ENCODE results near the gene ROBO1. TPM values are rescaled to one million over a fixed set of nuclear protein-coding genes. Genes with fewer than 3 reads are reported as not detected.

ROBO1 gene
- total RNA-seq, 1 donor from 2014 or later = 27.1 TPM

DNA sequence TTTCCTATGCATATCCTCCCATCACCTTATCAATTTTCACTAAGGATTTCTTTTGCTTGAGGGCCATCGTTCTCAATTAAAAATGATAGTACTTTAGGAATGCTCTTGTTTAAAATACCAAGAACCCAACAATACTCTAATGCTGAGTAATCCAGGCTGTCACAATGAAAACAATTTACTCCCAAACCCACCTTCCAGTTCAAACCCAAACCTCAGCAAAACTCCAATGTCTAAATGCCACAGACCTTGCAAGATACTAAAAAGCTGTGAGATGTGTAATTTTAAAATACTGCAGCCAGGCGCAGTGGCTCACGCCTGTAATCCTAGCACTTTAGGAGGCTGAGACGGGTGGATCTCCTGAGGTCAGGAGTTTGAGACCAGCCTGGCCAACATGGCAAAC is 889.8 kb downstream of the ROBO1 start:
- DNase-seq (no peak), ATAC-seq (no peak)
- no peak overlapping the region for H3K27ac ChIP-seq
- TF ChIP-seq, protein P1, sequence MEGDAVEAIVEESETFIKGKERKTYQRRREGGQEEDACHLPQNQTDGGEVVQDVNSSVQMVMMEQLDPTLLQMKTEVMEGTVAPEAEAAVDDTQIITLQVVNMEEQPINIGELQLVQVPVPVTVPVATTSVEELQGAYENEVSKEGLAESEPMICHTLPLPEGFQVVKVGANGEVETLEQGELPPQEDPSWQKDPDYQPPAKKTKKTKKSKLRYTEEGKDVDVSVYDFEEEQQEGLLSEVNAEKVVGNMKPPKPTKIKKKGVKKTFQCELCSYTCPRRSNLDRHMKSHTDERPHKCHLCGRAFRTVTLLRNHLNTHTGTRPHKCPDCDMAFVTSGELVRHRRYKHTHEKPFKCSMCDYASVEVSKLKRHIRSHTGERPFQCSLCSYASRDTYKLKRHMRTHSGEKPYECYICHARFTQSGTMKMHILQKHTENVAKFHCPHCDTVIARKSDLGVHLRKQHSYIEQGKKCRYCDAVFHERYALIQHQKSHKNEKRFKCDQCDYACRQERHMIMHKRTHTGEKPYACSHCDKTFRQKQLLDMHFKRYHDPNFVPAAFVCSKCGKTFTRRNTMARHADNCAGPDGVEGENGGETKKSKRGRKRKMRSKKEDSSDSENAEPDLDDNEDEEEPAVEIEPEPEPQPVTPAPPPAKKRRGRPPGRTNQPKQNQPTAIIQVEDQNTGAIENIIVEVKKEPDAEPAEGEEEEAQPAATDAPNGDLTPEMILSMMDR (IDR thresholded peaks at IDR 0.05) = no peak
- H3K4me3 ChIP-seq = no peak overlapping the region
- H3K36me3 ChIP-seq = no peaks in the 10 kb centered on the region
- no peaks in the 10 kb centered on the region for H3K9me3 ChIP-seq
- H3K4me1 ChIP-seq = no peaks in the 10 kb centered on the region
- H3K27me3 ChIP-seq = no peaks in the 10 kb centered on the region
- intact Hi-C loops (cut with DNase I) = no loop called here

DNA sequence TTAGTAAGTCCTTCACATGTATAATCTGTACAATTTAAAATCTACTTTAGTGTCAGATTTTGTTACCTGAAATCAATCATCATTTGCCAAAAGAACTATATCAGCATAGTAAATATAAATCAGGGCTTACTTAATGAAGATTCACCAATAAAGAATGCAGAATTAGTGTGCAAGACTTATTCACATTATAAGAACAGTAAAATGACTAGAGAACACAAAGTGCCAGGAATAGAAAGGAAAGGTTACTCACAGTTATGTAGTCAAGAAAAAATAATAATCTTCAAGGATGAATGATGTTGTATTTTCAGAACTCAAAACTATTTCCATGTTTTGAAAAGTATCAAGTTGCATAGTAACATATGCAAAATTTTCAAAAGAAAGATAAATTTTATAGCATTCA is 891.9 kb downstream of the ROBO1 start:
- Histone ChIP-seq H3K4me1 (no peaks in the 10 kb centered on the region), H3K36me3 (no peaks in the 10 kb centered on the region), H3K27me3 (no peaks in the 10 kb centered on the region), H3K4me3 (no peak overlapping the region), H3K9me3 (no peaks in the 10 kb centered on the region), H3K27ac (no peak overlapping the region)
- intact Hi-C loops (cut with DNase I) = no loop called here
- DNase-seq (no peak), ATAC-seq (no peak)
- TF ChIP-seq, protein P1 (IDR thresholded peaks at IDR 0.05) = no peak

GRCh38 chr3:78875436-78875835 is 892.4 kb downstream of the ROBO1 start:
- H3K4me1 ChIP-seq = no peaks in the 10 kb centered on the region
- TF ChIP-seq, protein P1 (IDR thresholded peaks at IDR 0.05) = no peak
- no peaks in the 10 kb centered on the region for H3K9me3 ChIP-seq
- intact Hi-C loops (cut with DNase I) = no loop called here
- DNase-seq (no peak), ATAC-seq (no peak)
- no peak overlapping the region for H3K27ac ChIP-seq
- H3K27me3 ChIP-seq = no peaks in the 10 kb centered on the region
- no peaks in the 10 kb centered on the region for H3K36me3 ChIP-seq
- H3K4me3 ChIP-seq = no peak overlapping the region

- H3K4me1 ChIP-seq = no peaks in the 10 kb centered on the region
- no peaks in the 10 kb centered on the region for H3K27me3 ChIP-seq
- intact Hi-C loops (cut with DNase I) = no loop called here
- H3K36me3 ChIP-seq = no peaks in the 10 kb centered on the region
- H3K9me3 ChIP-seq = no peaks in the 10 kb centered on the region
- no peak overlapping the region for H3K27ac ChIP-seq
- DNase-seq (no peak), ATAC-seq (no peak)
- TF ChIP-seq, protein P1 (IDR thresholded peaks at IDR 0.05) = no peak
- H3K4me3 ChIP-seq = no peak overlapping the region
These were observed 894.2 kb downstream of the ROBO1 start for GRCh38 chr3:78873641-78874040.

DNA sequence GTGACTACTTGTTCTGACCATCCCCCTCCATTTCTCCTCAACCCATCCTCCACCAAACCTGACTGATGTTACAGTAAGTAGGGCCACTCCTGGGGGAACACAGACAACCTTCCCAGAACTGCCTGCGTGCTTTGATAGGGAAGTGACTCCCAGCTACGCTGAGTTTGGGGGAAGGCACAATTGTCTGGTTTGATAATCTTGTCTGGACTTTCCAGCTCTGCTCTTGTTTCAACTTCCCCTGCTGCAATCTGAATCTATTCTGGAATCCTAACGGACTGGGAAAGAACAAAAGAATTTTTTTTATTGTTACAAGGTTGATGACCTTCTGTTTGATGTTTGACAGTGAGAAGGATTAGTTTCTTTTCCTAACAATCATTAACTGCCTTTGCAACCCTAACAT is 895.6 kb downstream of the ROBO1 start:
- TF ChIP-seq, protein P1 (IDR thresholded peaks at IDR 0.05) = no peak
- Histone ChIP-seq H3K9me3 (no peaks in the 10 kb centered on the region), H3K4me3 (no peak overlapping the region), H3K27ac (no peak overlapping the region), H3K4me1 (no peaks in the 10 kb centered on the region), H3K27me3 (no peaks in the 10 kb centered on the region), H3K36me3 (no peaks in the 10 kb centered on the region)
- intact Hi-C loops (cut with DNase I) = no loop called here
- ATAC-seq (no peak), DNase-seq (no peak)

GRCh38 chr3:78871048-78871447 is 896.8 kb downstream of the ROBO1 start:
- intact Hi-C loops (cut with DNase I) = no loop called here
- TF ChIP-seq, protein P1 (IDR thresholded peaks at IDR 0.05) = no peak
- DNase-seq (no peak), ATAC-seq (no peak)
- no peaks in the 10 kb centered on the region for H3K9me3 ChIP-seq
- no peaks in the 10 kb centered on the region for H3K27me3 ChIP-seq
- H3K27ac ChIP-seq = no peak overlapping the region
- H3K36me3 ChIP-seq = no peaks in the 10 kb centered on the region
- no peak overlapping the region for H3K4me3 ChIP-seq
- H3K4me1 ChIP-seq = no peaks in the 10 kb centered on the region

All from upper lobe of right lung (tissue), 1 donor.